HG03280 (cell line): ENCODE measurements around the gene TCTA.
A peak's percentile ranks its signal among the peaks of the same experiment; 100 is the strongest.

Source experiments
- ATAC-seq: cut with Tn5 transposase; IDR thresholded peaks from one replicate; pipeline ENCODE4 v1.9.1; 2021; ENCODE audit warnings: mild to moderate bottlenecking, moderate library complexity; ENCODE audit not compliant: unreplicated experiment

Gene TCTA

DNA sequence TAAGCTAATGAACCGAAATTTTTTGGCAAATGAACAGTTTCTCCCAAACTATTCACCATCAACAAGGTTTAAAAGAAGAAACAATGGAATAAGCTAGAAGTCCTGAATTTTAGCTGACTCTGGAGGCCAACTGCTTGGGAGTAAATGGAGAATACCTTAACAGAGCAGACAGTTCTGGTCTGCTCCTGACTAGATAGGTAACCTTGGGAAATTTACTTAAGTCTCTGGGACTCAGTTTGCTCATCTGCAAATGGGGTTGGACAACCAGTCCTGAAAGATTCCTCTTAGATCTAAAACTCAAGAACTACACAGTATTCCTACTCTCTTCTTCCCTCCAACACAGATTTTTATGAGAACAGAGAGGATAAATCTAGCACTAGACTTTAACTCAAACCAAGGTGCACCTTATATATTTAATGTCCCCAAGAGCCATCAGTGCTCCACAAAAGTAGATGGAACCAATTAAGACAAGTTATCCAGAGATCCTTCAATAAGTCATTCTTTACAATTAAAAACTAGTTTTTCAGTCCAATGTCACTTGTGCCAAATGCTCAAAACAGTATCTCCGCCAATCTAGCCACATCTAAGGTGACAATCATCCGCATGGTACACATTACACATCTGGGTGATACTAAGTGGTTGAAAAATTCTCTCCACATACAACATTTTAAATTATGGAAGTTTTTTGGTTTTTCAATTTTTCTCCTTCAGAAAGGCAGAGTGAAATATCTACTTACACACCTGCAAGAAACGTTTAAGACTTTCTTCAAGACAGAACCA is 2.0 kb upstream of the TCTA start:
- no peak for ATAC-seq

DNA sequence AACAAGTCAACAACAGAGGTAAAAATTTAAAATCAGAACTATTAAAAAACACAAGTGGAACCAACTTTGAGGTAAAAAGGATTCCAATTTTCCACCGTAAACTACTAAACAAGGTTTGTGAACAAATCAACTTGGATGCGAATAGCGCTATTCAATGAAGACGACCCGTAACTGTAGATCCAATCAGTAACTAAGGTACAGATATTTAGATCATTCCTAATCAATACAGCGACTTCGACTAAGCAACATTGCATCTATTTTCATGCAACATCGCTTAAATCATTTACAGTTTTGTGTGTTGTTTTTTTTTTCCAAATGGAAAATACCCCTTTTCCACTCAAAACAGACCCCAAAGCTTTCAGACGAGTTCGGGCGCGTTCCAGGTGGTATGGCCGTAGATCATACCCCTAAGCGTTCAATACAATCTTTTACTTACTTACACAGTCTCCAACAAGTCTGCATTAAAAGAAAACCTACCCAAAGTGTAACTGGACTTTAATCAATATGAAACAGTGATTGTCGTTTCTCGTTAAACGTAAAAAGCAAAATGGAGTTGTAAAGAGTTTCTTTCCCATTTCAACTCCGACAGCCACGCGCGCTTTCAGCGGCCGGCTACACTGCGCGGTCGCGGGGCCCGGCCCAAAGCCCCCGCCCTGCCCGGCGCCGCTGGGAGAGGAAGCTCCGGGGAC is 1.2 kb upstream of the TCTA start:
- no peak for ATAC-seq

- ATAC-seq: peak; percentile 28
Measured at GRCh38 chr3:49411535-49411967, 672 bp upstream of the TCTA start.

DNA sequence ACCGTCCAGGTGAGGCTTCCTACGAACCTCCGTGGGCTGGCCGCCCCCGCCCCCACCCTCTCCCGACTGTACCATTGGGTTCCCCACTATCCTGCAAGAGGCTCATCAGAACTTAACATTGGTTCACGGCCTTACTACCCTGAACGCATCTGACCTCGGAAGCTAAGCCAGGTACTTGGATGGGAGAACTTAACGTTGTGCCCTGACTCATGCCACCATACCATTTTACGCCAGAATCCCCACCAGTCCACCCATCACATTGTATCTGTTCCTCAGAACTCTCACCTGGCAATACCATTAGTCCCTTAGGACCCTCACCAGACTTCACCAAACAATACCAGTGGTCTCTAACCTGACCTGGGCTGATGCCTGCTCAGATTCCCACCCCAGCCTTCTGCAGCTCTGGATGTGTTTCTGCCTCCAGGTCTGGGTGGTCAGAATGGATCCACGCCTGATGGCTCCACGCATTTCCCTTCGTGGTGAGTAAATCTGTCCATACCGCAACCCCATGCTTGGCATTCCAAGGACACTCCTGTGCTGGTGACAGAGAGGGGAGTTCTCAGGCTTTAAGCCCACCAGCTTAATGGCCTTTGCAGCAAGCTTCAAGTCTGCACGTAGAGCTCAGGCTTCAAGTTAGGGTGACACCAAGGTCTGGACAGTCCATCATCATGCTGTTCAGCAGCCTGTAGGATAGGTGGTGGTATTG is 562 bp downstream of the TCTA start:
- no peak for ATAC-seq

- ATAC-seq: no peak
Measured at GRCh38 chr3:49413338-49413734, 1.1 kb downstream of the TCTA start.

GRCh38 chr3:49414753-49415152 is 2.5 kb downstream of the TCTA start:
- no peak for ATAC-seq

- no peak for ATAC-seq
Measured at GRCh38 chr3:49415931-49416601, 3.8 kb downstream of the TCTA start.

GRCh38 chr3:49416867-49417266 is 4.6 kb downstream of the TCTA start:
- ATAC-seq: no peak

GRCh38 chr3:49417516-49418120 is 5.4 kb downstream of the TCTA start:
- no peak for ATAC-seq

GRCh38 chr3:49421890-49422378 is 9.7 kb downstream of the TCTA start:
- no peak for ATAC-seq

DNA sequence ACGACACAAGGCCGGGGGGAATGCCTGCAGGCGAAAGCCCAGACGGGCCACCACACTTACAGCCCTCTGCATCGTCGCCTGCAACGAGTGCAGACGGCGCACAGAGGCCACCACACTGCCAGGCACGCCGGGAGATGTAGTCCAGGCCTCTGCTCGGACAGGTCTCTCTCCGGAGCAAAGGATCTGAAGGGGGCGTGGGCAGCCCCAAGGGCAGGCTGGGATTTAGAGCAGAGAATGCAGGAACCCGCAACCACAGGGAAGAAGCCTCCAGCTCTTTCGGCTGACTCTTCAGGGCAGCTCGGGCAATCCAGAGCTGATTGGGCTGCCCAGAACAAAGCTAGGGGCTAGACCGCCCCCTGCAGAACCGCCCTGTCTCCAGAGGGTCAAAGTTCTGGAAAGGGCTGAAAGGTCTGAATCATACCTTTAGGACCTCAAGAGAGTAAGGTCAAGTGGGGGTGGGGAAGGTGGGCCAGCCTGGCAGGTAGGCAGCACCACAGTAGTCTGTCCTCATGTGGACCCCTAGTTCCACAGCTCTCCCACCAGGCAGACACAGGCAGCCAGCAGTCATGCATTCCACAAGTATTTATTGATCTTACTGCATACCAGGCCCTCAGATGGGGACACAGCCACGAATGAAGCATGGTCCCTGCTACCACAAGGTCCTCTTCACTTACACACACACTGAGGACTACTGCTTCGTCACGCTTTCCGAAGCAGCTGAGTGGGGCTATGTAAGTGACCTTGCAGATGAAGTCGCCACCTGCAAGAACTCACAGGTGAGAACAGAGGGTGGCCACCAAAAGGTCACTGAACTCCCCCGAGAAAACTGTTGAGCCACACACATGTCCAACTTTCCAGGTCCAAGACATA is 10.4 kb downstream of the TCTA start, which contains the start of gene AMT:
TSS of gene AMT (minus strand) at position 95 of the 870 bp plus-strand sequence. CDS start at position 72, 23 bp downstream.
- no peak for ATAC-seq

GRCh38 chr3:49424816-49425215 is 12.6 kb downstream of the TCTA start:
- ATAC-seq: no peak

- ATAC-seq: no peak
Measured at GRCh38 chr3:49427586-49427985, 15.4 kb downstream of the TCTA start.

DNA sequence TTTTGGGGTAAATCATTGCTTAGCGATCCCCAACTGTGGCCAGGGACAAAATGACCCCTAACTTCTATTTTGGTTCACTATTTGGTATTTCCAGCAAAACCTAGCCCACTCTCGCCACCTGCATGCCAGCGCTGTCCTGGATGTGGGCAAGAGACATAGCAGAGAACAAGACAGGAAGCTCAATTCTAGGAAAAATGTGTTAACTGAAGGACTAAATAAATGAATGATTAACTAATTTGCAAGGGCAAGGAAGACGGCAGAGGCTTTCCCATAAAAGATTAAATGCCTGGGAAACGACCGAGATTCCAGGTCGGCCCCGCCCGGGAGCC is 16.5 kb downstream of the TCTA start:
- no peak for ATAC-seq

- ATAC-seq: no peak
Measured at GRCh38 chr3:49434731-49435130, 22.5 kb downstream of the TCTA start.

- no peak for ATAC-seq
Measured at GRCh38 chr3:49445391-49445790, 33.2 kb downstream of the TCTA start.

DNA sequence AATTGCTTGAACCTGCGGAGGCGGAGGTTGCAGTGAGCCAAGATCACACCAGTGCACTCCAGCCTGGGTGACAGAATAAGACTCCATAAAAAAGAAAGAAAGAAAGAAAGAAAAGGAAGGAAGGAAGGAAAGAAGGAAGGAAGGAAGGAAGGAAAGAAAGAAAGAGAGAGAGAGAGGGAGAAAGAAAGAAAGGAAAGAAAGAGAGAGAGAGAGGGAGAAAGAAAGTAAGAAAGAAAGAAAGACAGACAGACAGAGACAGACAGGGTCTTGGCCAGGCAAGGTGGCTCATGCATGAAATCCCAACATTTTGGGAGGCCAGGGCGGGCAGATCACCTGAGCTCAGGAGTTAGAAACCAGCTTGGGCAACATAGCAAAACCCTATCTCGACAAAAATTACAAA is 41.4 kb downstream of the TCTA start:
- ATAC-seq: no peak

- no peak for ATAC-seq
Measured at GRCh38 chr3:49454458-49454857, 42.2 kb downstream of the TCTA start.

GRCh38 chr3:49454898-49455681 is 42.9 kb downstream of the TCTA start:
- ATAC-seq: no peak
